Adrenal gland (tissue), 5 donors: ENCODE results near the gene C4B.
"Not testable (repeated sequence)": the region's sequence is repeated elsewhere in the genome, so short reads cannot be mapped to it uniquely, and the experiment has no call there.

Experiments used
- POLR2A ChIP-seq, 2 donors: fragments of 450-650 bp; IDR thresholded peaks; one replicate each; pipeline ENCODE4 v1.6.1; 2017; ENCODE audit warnings: antibody characterized with exemption in 2 of 2, mild to moderate bottlenecking in 2 of 2, moderate library complexity in 1 of 2
- TF ChIP-seq, protein P1 (sequence below), 6 experiments: fragments of 450-650 bp in 4 of 6; fragments of 200-600 bp in 2 of 6; sonication (generic) in 1 of 6; IDR thresholded peaks; 1 replicate in 5 of 6; 2 replicates in 1 of 6; pipeline versions ENCODE4 v1.5.1 to v1.8.0; 2016 to 2021; ENCODE audit warnings: antibody characterized with exemption in 6 of 6, mild to moderate bottlenecking in 2 of 6, moderate library complexity in 1 of 6
- donor health status: DM: no; HTN: no; CAD: no.

DNA sequence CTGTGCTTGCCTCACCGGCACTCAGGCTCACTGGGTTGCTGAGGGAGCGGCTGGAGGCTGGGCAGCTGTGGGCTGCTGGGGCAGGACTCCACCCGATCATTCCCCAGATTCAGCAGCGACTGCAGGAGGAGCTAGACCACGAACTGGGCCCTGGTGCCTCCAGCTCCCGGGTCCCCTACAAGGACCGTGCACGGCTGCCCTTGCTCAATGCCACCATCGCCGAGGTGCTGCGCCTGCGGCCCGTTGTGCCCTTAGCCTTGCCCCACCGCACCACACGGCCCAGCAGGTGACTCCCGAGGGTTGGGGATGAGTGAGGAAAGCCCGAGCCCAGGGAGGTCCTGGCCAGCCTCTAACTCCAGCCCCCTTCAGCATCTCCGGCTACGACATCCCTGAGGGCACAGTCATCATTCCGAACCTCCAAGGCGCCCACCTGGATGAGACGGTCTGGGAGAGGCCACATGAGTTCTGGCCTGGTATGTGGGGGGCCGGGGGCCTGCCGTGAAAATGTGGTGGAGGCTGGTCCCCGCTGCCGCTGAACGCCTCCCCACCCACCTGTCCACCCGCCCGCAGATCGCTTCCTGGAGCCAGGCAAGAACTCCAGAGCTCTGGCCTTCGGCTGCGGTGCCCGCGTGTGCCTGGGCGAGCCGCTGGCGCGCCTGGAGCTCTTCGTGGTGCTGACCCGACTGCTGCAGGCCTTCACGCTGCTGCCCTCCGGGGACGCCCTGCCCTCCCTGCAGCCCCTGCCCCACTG lies 25.9 kb downstream of the C4B start:
- TF ChIP-seq, protein P1, sequence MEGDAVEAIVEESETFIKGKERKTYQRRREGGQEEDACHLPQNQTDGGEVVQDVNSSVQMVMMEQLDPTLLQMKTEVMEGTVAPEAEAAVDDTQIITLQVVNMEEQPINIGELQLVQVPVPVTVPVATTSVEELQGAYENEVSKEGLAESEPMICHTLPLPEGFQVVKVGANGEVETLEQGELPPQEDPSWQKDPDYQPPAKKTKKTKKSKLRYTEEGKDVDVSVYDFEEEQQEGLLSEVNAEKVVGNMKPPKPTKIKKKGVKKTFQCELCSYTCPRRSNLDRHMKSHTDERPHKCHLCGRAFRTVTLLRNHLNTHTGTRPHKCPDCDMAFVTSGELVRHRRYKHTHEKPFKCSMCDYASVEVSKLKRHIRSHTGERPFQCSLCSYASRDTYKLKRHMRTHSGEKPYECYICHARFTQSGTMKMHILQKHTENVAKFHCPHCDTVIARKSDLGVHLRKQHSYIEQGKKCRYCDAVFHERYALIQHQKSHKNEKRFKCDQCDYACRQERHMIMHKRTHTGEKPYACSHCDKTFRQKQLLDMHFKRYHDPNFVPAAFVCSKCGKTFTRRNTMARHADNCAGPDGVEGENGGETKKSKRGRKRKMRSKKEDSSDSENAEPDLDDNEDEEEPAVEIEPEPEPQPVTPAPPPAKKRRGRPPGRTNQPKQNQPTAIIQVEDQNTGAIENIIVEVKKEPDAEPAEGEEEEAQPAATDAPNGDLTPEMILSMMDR (IDR thresholded peaks at IDR 0.05) = not testable (repeated sequence)
- TF ChIP-seq POLR2A (IDR thresholded peaks at IDR 0.05) = not testable (repeated sequence)
